NCI-H524 treated with DMSO at 0.1 percent for 48 hours (cell line): ENCODE results near the gene FIGNL1.

Experiments used
- DNase-seq: peaks from one replicate; lab custom pipeline; 2025; lab: John Stamatoyannopoulos, UW

Gene FIGNL1

GRCh38 chr7:50449881-50450589 is at the start of gene FIGNL1:
TSS of gene FIGNL1 (minus strand) at chr7:50450350. CDS start at chr7:50447287, 3,063 bp downstream.
- no peak for DNase-seq

GRCh38 chr7:50499092-50499491 is 48.9 kb upstream of the FIGNL1 start:
- no peak for DNase-seq

GRCh38 chr7:50497968-50498367 is 47.8 kb upstream of the FIGNL1 start:
- no peak for DNase-seq

- DNase-seq = no peak
These were observed 47.0 kb upstream of the FIGNL1 start for GRCh38 chr7:50497068-50497642.

- no peak for DNase-seq
These were observed 46.4 kb upstream of the FIGNL1 start for GRCh38 chr7:50496569-50496968.

GRCh38 chr7:50495746-50496145 is 45.6 kb upstream of the FIGNL1 start:
- no peak for DNase-seq

GRCh38 chr7:50492770-50493519 is 42.8 kb upstream of the FIGNL1 start:
- no peak for DNase-seq

GRCh38 chr7:50491943-50492342 is 41.8 kb upstream of the FIGNL1 start:
- DNase-seq = no peak

GRCh38 chr7:50491209-50491608 is 41.1 kb upstream of the FIGNL1 start:
- no peak for DNase-seq

GRCh38 chr7:50488379-50488778 is 38.2 kb upstream of the FIGNL1 start:
- DNase-seq = no peak

- DNase-seq = no peak
These were observed 36.4 kb upstream of the FIGNL1 start for GRCh38 chr7:50486512-50486911.

GRCh38 chr7:50481867-50482266 is 31.7 kb upstream of the FIGNL1 start:
- DNase-seq = no peak

- no peak for DNase-seq
These were observed 30.6 kb upstream of the FIGNL1 start for GRCh38 chr7:50480797-50481196.

GRCh38 chr7:50479743-50480517 is 29.8 kb upstream of the FIGNL1 start:
- no peak for DNase-seq

GRCh38 chr7:50477640-50478039 is 27.5 kb upstream of the FIGNL1 start:
- no peak for DNase-seq

- no peak for DNase-seq
These were observed 26.9 kb upstream of the FIGNL1 start for GRCh38 chr7:50476953-50477625.

- DNase-seq = no peak
These were observed 25.2 kb upstream of the FIGNL1 start for GRCh38 chr7:50475340-50475739.

GRCh38 chr7:50474382-50475160 is 24.4 kb upstream of the FIGNL1 start:
- no peak for DNase-seq

- no peak for DNase-seq
These were observed 23.4 kb upstream of the FIGNL1 start for GRCh38 chr7:50473531-50473930.

- DNase-seq = no peak
These were observed 22.3 kb upstream of the FIGNL1 start for GRCh38 chr7:50472427-50472826.

GRCh38 chr7:50471970-50472369 is 21.8 kb upstream of the FIGNL1 start:
- DNase-seq = no peak
